Heart left ventricle (tissue), 16 donors: ENCODE results near the gene STXBP1. TPM values are rescaled to one million over a fixed set of nuclear protein-coding genes. Genes with fewer than 3 reads are reported as not detected.
A peak's percentile ranks its signal among the peaks of the same experiment; 100 is the strongest.

Experiments
- ATAC-seq, 4 donors: fragments of 200-7000 bp; cut with Tn5 transposase; one replicate each; pipeline ENCODE4 v1.9.1; 2020 to 2022; ENCODE audit warnings: moderate library complexity in 4 of 4, mild to moderate bottlenecking in 3 of 4, moderate number of reproducible peaks in 1 of 4
- DNase-seq, 5 donors: peaks; one replicate each; pipeline ENCODE4 v3.0.0-alpha.2; 2020
- H3K27ac ChIP-seq, 12 donors: fragments of 200-600 bp; sonication (generic) in 4 of 12; one replicate each; pipeline versions ENCODE4 v1.5.0 to v1.8.0; 2016 to 2022; ENCODE audit warnings: mild to moderate bottlenecking in 2 of 12
- H3K27me3 ChIP-seq, 9 donors: fragments of 200-600 bp; sonication (generic) in 2 of 9; one replicate each; pipeline versions ENCODE4 v1.5.1 to v1.8.0; 2016 to 2022; ENCODE audit warnings: mild to moderate bottlenecking in 3 of 9
- H3K36me3 ChIP-seq, 9 donors: fragments of 200-600 bp; sonication (generic) in 2 of 9; one replicate each; pipeline versions ENCODE4 v1.5.0 to v1.8.0; 2018 to 2022; ENCODE audit warnings: mild to moderate bottlenecking in 2 of 9
- H3K4me1 ChIP-seq, 12 donors: fragments of 200-600 bp; sonication (generic) in 4 of 12; one replicate each; pipeline versions ENCODE4 v1.5.0 to v1.8.0; 2016 to 2022; ENCODE audit warnings: mild to moderate bottlenecking in 3 of 12
- H3K4me3 ChIP-seq, 12 donors: fragments of 200-600 bp; sonication (generic) in 4 of 12; one replicate each; pipeline versions ENCODE4 v1.5.0 to v1.8.0; 2017 to 2022; ENCODE audit warnings: mild to moderate bottlenecking in 9 of 12, moderate library complexity in 4 of 12
- H3K9me3 ChIP-seq, 12 donors: fragments of 200-600 bp; sonication (generic) in 4 of 12; one replicate each; pipeline versions ENCODE4 v1.5.0 to v1.8.0; 2016 to 2022; ENCODE audit warnings: mild to moderate bottlenecking in 1 of 12
- POLR2A ChIP-seq, 2 donors: fragments of 450-650 bp; IDR thresholded peaks; one replicate each; pipeline ENCODE4 v1.6.1; 2017; ENCODE audit warnings: antibody characterized with exemption in 2 of 2, mild to moderate bottlenecking in 2 of 2, moderate library complexity in 2 of 2
- WGBS, 4 donors: extraction: QIAGEN DNeasy Blood & Tissue Kit in 2 of 4; methylation state at CpG; one replicate each; pipeline versions ENCODE4 v1.1.5 to v1.1.7; 2013 to 2018; 5-methylcytosine and 5-hydroxymethylcytosine counted together
- intact Hi-C, 10 donors: fragments of 100-400 bp; cut with DNase I; formaldehyde crosslinking; loops; one replicate each; pipeline versions ENCODE4 v1.11.1 to v1.14.2; 2022
- polyA plus RNA-seq, 2 donors: library from polyadenylated mRNA; stranded (reverse); fragments of 200-250 nt; gene quantifications; one replicate each; pipeline ENCODE4 v1.2.3, GENCODE V29; 2013
- total RNA-seq, 9 donors: library from RNA; depleted of rRNA in 2 of 9; stranded (reverse); fragments of >200 nt in 2 of 9; fragmentation: NEBNext Ultra II Directional in 3 of 9; extraction: Animal tissue kit (Norgen Biotek cat#: 25700) in 3 of 9; gene quantifications; one replicate each; pipeline versions ENCODE4 v1.1.0 to v1.2.4, GENCODE V29; 2016 to 2023
- TF ChIP-seq, protein P1 (sequence below), 12 donors: fragments of 200-600 bp; sonication (generic) in 4 of 12; IDR thresholded peaks; one replicate each; pipeline versions ENCODE4 v1.5.0 to v1.8.0; 2018 to 2022; ENCODE audit warnings: antibody characterized with exemption in 12 of 12, mild to moderate bottlenecking in 5 of 12
- donor health status: ischemic (EF 13 %, LVEDD 7.1; RV severe dilation, severe dysfunction).
- donor health status: healthy with polysubstance abuse.
- donor health status: DM: no; HTN: yes; CAD: no.
- donor health status: DM: no; HTN: no; CAD: no.
- donor health status: ischemic (EF 25% LVEDD 6.9; RV normal size, moderate dysfunction).
- donor health status: ischemic (EF 25% LVEDD 5.7; RV mildly dilated, moderate dysfunction).
- donor health status: healthy.
- donor health status: DM: yes; HTN: yes; CAD: no.
- donor health status: ischemic (EF 35%, LVEDD 5.7; RV mildly dilated, moderate dysfunction).
- donor health status: nonischemic (EF 11% LVEDD 7.7; RV severe dilation, severe dysfunction).
- donor health status: DM: yes; HTN: yes; CAD: no.
- donor health status: PGD.
- donor health status: ischemic (EF 29% LVEDD 5.4; RV normal size, mild dysfunction).
- donor health status: nonischemic (EF 23%, LVEDD 6.1; RV moderate dilation, normal function).

Gene STXBP1
- total and polyA plus RNA-seq, 11 donors: 14.0 to 102 (median 44.5) TPM

DNA sequence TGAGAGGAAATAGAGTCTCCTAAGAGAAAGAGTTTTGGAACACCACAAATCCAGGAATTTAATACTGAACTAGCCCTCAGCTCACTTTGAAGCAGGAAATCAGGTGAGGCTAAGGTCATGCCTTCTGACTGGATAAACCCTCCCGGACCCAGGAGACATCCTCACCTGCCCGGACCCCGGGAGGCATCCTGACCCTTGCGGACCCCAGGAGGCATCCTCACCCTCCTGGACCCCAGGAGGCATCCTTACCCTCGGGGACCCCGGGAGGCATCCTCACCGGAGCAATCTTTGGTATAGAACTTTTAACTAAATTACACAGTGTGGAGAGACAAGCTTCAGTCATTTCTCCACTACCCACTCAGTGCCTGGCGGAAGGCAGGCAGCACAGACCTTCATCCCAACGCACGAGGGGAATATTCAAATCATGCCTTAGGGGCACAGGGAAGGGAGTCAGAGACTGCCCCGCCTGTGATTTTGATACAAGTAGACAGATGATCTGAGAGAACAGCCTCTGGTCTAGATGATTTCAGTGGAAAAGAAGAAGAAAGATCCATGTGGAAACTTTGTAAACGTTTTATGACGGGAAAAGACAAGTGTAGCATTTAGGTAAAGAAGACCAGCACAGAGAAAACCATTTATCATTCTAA, 21.3 kb downstream of the STXBP1 start:
- no peak for DNase-seq
- Histone ChIP-seq H3K9me3 (no peaks in the 10 kb centered on the region), H3K27ac (peak overlapping the region; percentile 30 to 77 (median 57)), H3K36me3 (no peaks in the 10 kb centered on the region), H3K27me3 (no peaks in the 10 kb centered on the region), H3K4me3 (no peak overlapping the region), H3K4me1 (peaks cover 7 to 81% (median 51%) of the 10 kb centered on the region in 12 donors)
- TF ChIP-seq POLR2A (IDR thresholded peaks at IDR 0.05): no peak
- TF ChIP-seq, protein P1, sequence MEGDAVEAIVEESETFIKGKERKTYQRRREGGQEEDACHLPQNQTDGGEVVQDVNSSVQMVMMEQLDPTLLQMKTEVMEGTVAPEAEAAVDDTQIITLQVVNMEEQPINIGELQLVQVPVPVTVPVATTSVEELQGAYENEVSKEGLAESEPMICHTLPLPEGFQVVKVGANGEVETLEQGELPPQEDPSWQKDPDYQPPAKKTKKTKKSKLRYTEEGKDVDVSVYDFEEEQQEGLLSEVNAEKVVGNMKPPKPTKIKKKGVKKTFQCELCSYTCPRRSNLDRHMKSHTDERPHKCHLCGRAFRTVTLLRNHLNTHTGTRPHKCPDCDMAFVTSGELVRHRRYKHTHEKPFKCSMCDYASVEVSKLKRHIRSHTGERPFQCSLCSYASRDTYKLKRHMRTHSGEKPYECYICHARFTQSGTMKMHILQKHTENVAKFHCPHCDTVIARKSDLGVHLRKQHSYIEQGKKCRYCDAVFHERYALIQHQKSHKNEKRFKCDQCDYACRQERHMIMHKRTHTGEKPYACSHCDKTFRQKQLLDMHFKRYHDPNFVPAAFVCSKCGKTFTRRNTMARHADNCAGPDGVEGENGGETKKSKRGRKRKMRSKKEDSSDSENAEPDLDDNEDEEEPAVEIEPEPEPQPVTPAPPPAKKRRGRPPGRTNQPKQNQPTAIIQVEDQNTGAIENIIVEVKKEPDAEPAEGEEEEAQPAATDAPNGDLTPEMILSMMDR (IDR thresholded peaks at IDR 0.05): no peak
- intact Hi-C loops: no loop called here
- no peak for ATAC-seq
- WGBS, 4 donors: 68 to 79% (median 72%) methylated on average over 13 of the region's 13 CpGs

DNA sequence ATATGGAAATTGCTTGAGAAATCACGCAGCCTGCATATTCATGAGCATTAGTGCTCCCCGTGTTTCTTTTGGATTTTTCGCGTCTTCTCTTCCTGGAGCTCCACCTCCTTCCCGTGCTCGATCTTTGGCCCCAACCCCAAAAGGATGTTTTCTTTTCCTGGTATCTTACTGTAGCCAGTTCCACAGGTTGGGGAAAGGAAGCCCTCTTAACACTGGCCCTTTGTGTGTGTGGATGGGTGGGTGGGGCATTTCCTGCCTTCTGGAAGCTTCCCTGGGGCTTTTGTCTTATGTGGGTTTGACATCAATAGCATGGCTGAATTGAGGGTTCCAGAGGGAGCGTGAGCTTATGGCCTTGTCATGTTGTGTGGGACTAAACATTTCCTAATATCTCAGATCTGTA, 21.9 kb downstream of the STXBP1 start:
- ATAC-seq: peak; percentile 64 to 91 (median 71)
- Histone ChIP-seq H3K27ac (peak overlapping the region; percentile 35 to 77 (median 69)), H3K4me1 (peaks cover 7 to 78% (median 47%) of the 10 kb centered on the region in 12 donors), H3K27me3 (no peaks in the 10 kb centered on the region), H3K9me3 (no peaks in the 10 kb centered on the region), H3K36me3 (no peaks in the 10 kb centered on the region), H3K4me3 (no peak overlapping the region)
- TF ChIP-seq, protein P1 (IDR thresholded peaks at IDR 0.05): no peak
- no peak for TF ChIP-seq POLR2A (IDR thresholded peaks at IDR 0.05)
- intact Hi-C loops: no loop called here
- WGBS, 4 donors: 35 to 59% (median 50%) methylated on average over 7 of the region's 7 CpGs
- peak in 4 of 5 donors; percentile 48 to 73 (median 67) for DNase-seq

- intact Hi-C loops: no loop called here
- Histone ChIP-seq H3K27me3 (no peaks in the 10 kb centered on the region), H3K4me1 (peaks cover 7 to 71% (median 40%) of the 10 kb centered on the region in 12 donors), H3K36me3 (no peaks in the 10 kb centered on the region), H3K4me3 (no peak overlapping the region), H3K27ac (peak overlapping the region in 11 of 12 donors; percentile 35 to 77 (median 70)), H3K9me3 (no peaks in the 10 kb centered on the region)
- ATAC-seq (no peak), DNase-seq (no peak)
- 86 to 89% (median 87%) methylated on average over 5 of the region's 5 CpGs for WGBS, 4 donors
- no peak for TF ChIP-seq POLR2A (IDR thresholded peaks at IDR 0.05)
- TF ChIP-seq, protein P1 (IDR thresholded peaks at IDR 0.05): no peak
Measured at GRCh38 chr9:127634698-127635097, 22.6 kb downstream of the STXBP1 start.

- Histone ChIP-seq H3K27ac (peak overlapping the region in 7 of 12 donors; percentile 59 to 77 (median 73)), H3K4me1 (peaks cover 4 to 65% (median 34%) of the 10 kb centered on the region in 12 donors), H3K4me3 (no peak overlapping the region), H3K9me3 (no peaks in the 10 kb centered on the region), H3K27me3 (no peaks in the 10 kb centered on the region), H3K36me3 (no peaks in the 10 kb centered on the region)
- 91 to 92% (median 91%) methylated on average over 7 to 8 of the region's 8 CpGs for WGBS, 4 donors
- DNase-seq (no peak), ATAC-seq (no peak)
- intact Hi-C loops: no loop called here
- no peak for TF ChIP-seq POLR2A (IDR thresholded peaks at IDR 0.05)
- TF ChIP-seq, protein P1 (IDR thresholded peaks at IDR 0.05): no peak
Measured at GRCh38 chr9:127635201-127635735, 23.2 kb downstream of the STXBP1 start.
